Astrocyte of the spinal cord (primary cell): Measurements from ENCODE around the gene ATP6V1D.

ENCODE experiments used
- DNase-seq: peaks from one replicate; pipeline ENCODE4 v3.0.0; 2011; ENCODE audit warnings: low read depth, low spot score
- H3K4me3 ChIP-seq: 2 replicates; pipeline ENCODE4 v1.5.1; 2011; ENCODE audit warnings: low read depth, mild to moderate bottlenecking, low read length, moderate library complexity
- in situ Hi-C: cut with HindIII; loops from 2 replicates; pipeline ENCODE4 v1.10.0; 2017; ENCODE audit warnings: low sequenced_read_pairs
- TF ChIP-seq, protein P1 (sequence below): IDR thresholded peaks from 2 replicates; pipeline ENCODE4 v1.5.1; 2012; ENCODE audit warnings: low read depth, mild to moderate bottlenecking, low read length, inconsistent platforms

The ATP6V1D gene

DNA sequence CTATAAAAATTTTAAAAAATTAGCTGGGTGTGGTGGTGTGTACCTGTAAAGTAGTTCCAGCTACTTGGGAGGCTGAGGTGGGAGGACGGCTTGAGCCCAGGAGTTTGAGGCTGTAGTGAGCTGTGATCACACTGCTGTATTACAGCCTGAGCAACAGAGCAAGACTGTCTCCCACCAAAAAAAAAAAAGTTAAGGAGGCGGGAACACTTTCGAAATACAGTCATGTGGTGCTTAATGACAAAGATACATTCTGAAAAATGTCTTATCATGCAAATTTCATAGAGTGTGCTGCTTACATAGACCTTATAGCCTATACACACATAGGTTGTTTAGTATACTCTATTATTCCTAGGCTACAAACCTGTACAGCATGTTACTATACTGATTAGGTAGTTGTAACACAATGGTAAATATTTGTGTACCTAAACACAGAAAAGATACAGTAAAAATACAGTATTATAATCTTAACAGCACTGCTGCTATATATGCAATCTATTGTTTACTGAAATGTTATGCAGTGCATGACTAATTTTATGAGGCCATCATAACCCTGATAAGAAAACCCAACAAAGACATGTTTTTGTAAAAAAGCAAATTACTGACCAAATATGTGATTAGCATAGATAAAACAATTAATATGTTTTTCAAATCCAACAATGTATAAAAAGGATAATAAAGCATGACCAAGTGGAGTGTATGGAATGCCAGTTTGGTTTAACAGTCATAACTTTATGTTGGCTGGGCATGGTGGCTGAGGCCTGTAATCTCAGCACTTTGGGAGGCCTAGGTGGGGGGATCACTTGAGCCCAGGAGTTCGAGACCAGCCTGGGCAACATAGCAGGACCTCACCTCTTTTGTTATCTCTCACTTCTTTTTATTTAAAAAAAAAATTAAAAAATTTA is 11.9 kb upstream of the ATP6V1D start:
- in situ Hi-C loops: no loop called here
- no peak for DNase-seq
- TF ChIP-seq, protein P1, sequence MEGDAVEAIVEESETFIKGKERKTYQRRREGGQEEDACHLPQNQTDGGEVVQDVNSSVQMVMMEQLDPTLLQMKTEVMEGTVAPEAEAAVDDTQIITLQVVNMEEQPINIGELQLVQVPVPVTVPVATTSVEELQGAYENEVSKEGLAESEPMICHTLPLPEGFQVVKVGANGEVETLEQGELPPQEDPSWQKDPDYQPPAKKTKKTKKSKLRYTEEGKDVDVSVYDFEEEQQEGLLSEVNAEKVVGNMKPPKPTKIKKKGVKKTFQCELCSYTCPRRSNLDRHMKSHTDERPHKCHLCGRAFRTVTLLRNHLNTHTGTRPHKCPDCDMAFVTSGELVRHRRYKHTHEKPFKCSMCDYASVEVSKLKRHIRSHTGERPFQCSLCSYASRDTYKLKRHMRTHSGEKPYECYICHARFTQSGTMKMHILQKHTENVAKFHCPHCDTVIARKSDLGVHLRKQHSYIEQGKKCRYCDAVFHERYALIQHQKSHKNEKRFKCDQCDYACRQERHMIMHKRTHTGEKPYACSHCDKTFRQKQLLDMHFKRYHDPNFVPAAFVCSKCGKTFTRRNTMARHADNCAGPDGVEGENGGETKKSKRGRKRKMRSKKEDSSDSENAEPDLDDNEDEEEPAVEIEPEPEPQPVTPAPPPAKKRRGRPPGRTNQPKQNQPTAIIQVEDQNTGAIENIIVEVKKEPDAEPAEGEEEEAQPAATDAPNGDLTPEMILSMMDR: no peak
- no peak overlapping the region for H3K4me3 ChIP-seq

DNA sequence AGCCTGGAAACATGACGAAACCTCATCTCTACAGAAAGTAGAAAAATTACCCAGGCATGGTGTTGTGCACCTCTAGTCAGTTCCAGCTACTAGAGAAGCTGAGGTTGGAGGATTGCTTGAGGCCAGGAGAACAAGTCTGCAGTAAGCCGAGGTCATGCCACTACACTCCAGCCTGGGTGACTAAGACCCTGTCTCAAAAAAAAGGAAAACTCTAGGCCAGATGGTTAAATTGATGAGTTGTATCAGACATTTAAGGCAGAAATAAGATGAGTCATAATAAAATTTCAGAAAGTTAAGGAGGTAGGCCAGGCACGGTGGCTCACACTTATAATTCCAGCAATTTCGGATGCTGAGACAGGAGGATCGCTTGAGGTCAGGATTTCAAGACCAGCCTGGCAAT is 11.2 kb upstream of the ATP6V1D start:
- no peak overlapping the region for H3K4me3 ChIP-seq
- DNase-seq: peak; percentile 25
- TF ChIP-seq, protein P1: no peak
- in situ Hi-C loops: no loop called here

- TF ChIP-seq, protein P1: no peak
- in situ Hi-C loops: no loop called here
- no peak for DNase-seq
- no peak overlapping the region for H3K4me3 ChIP-seq
These were observed 5.9 kb upstream of the ATP6V1D start for GRCh38 chr14:67365476-67365875.

GRCh38 chr14:67360470-67361206 is 1.0 kb upstream of the ATP6V1D start:
- TF ChIP-seq, protein P1: no peak
- no peak for DNase-seq
- peak overlapping the region; percentile 92 for H3K4me3 ChIP-seq
- in situ Hi-C loops: no loop called here

GRCh38 chr14:67358924-67359774 is 455 bp downstream of the ATP6V1D start:
- TF ChIP-seq, protein P1: no peak
- peak overlapping the region; percentile 92 for H3K4me3 ChIP-seq
- in situ Hi-C loops: no loop called here
- DNase-seq: no peak

DNA sequence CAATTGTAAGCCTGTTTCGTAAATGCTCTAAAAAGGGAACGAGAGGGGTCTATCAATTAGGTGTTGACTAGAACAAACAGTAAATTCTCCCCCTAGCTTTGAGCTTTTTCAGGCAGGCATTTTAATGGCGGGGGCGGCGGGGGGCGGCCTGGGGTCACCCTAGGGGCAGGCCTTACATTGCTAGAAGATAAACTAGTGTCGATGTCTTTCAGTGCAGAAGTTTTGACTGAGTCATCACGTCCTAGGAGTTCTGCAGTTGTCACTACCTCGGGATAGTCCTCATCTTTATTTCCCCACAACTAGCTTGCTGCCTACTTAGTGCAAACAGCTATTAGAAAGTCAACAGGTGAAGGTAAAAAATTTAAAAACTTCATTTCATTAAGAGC is 1.6 kb downstream of the ATP6V1D start:
- DNase-seq: no peak
- peak overlapping the region; percentile 92 for H3K4me3 ChIP-seq
- in situ Hi-C loops: no loop called here
- TF ChIP-seq, protein P1: no peak
